Stomach (tissue), 4 donors: ENCODE measurements around the gene CDK11B.

ENCODE experiments used
- CTCF ChIP-seq, 7 experiments: fragments of 450-650 bp in 4 of 7; fragments of 200-600 bp in 3 of 7; sonication (generic) in 3 of 7; IDR thresholded peaks; one replicate each; pipeline ENCODE4 v1.5.1; 2016 to 2019; ENCODE audit warnings: antibody characterized with exemption in 7 of 7, control low read depth in 2 of 7, mild to moderate bottlenecking in 1 of 7
- POLR2AphosphoS5 ChIP-seq, 3 donors: sonication (generic); formaldehyde crosslinking; IDR thresholded peaks; one replicate each; pipeline ENCODE4 v1.6.1; 2016; ENCODE audit warnings: antibody characterized with exemption in 3 of 3

- no peak for TF ChIP-seq CTCF (IDR thresholded peaks at IDR 0.05)
- TF ChIP-seq POLR2AphosphoS5 (IDR thresholded peaks at IDR 0.05): no peak
These were observed 38.9 kb downstream of the CDK11B start for GRCh38 chr1:1619917-1620361.
